HCT116 (cell line): ENCODE measurements around the gene RAB39A. TPM values are rescaled to one million over a fixed set of nuclear protein-coding genes. Genes with fewer than 3 reads are reported as not detected.

Experiments used
- ATAC-seq: fragments of 200-7000 bp; cut with Tn5 transposase; 2 replicates; pipeline ENCODE4 v1.9.1; 2020; ENCODE audit warnings: mild to moderate bottlenecking, moderate library complexity
- BruUV-seq: library from RNA; stranded (reverse); fragments of 400-500 nt; replicated peaks from 2 replicates; lab custom pipeline; 2021; lab: Mats Ljungman, UMichigan
- CTCF ChIA-PET: fragments of 300-600 bp; sonication (Branson Sonifier 250); formaldehyde crosslinking; loops from one replicate; lab custom pipeline; 2021; ENCODE audit warnings: antibody characterized with exemption; lab: Charles Lee
- POLR2A ChIA-PET: fragments of 300-600, 350-600 bp; sonication (Branson Sonifier 250); formaldehyde crosslinking; loops from one replicate; lab custom pipeline; 2021; ENCODE audit warnings: antibody characterized with exemption; lab: Charles Lee
- RAD21 ChIA-PET, 2 experiments: fragments of 300-600 bp; sonication (Branson Sonifier 250); formaldehyde crosslinking; loops; one replicate each; lab custom pipeline; 2023; ENCODE audit warnings: low total read pairs in 2 of 2; ENCODE audit not compliant: uncharacterized antibody in 2 of 2, unreplicated experiment in 2 of 2, low non-redundant PET in 1 of 2; lab: Charles Lee
- DNase-seq: peaks from one replicate; pipeline ENCODE4 v3.0.0-alpha.2; 2010; ENCODE audit warnings: low read depth, low spot score
- H2AFZ ChIP-seq: fragments of 200-600 bp; shearing (Covaris generic), sonication (generic); 2 replicates; pipeline ENCODE4 v1.6.1; 2017; ENCODE audit warnings: low read depth, mixed run types, mixed read lengths, antibody characterized with exemption, low read length; ENCODE audit not compliant: poor library complexity, severe bottlenecking
- H3K27ac ChIP-seq: 2 replicates; pipeline ENCODE4 v1.5.1; 2012; ENCODE audit warnings: low read depth, low read length
- H3K27me3 ChIP-seq: fragments of 200-600 bp; sonication (generic); 2 replicates; pipeline ENCODE4 v1.6.1; 2016; ENCODE audit warnings: mixed run types, low read length, mixed read lengths; ENCODE audit not compliant: insufficient read depth
- H3K36me3 ChIP-seq, 2 experiments: fragments of 200-500 bp in 1 of 2; fragments of 200-600 bp in 1 of 2; sonication (Bioruptor generic) in 1 of 2; sonication (generic) in 1 of 2; 2 replicates each; pipeline versions ENCODE4 v1.5.1 to v1.6.1; 2014 to 2016; ENCODE audit warnings: low read length in 2 of 2, inconsistent platforms in 1 of 2, mixed read lengths in 1 of 2, mixed run types in 1 of 2; ENCODE audit not compliant: insufficient read depth in 2 of 2, control insufficient read depth in 1 of 2
- H3K4me1 ChIP-seq, 2 experiments: fragments of 200-600 bp in 1 of 2; sonication (generic) in 1 of 2; 2 replicates each; pipeline versions ENCODE4 v1.5.1 to v1.6.1; 2012 to 2017; ENCODE audit warnings: low read length in 2 of 2, inconsistent platforms in 1 of 2, mild to moderate bottlenecking in 1 of 2, mixed read lengths in 1 of 2, mixed run types in 1 of 2, moderate library complexity in 1 of 2; ENCODE audit not compliant: insufficient read depth in 2 of 2, control insufficient read depth in 1 of 2
- H3K4me2 ChIP-seq: fragments of 200-600 bp; sonication (generic); 2 replicates; pipeline ENCODE4 v1.6.1; 2017; ENCODE audit warnings: mixed run types, low read length, mixed read lengths
- H3K4me3 ChIP-seq, 2 experiments: fragments of 200-600 bp in 1 of 2; sonication (generic) in 1 of 2; replicated peaks in 1 of 2; 2 replicates each; pipeline ENCODE4 v1.5.1; 2011 to 2016; ENCODE audit warnings: low read length in 2 of 2, control low read depth in 1 of 2, low read depth in 1 of 2, mild to moderate bottlenecking in 1 of 2, mixed read lengths in 1 of 2, mixed run types in 1 of 2
- H3K79me2 ChIP-seq: fragments of 200-600 bp; sonication (generic); 2 replicates; pipeline ENCODE4 v1.6.1; 2017; ENCODE audit warnings: mild to moderate bottlenecking, mixed run types, low read length, moderate library complexity, mixed read lengths; ENCODE audit not compliant: insufficient read depth
- H3K9ac ChIP-seq: fragments of 200-600 bp; sonication (generic); 2 replicates; pipeline ENCODE4 v1.6.1; 2016; ENCODE audit warnings: low read length, mixed read lengths
- H3K9me2 ChIP-seq: fragments of 200-600 bp; sonication (generic), shearing (Covaris generic); 2 replicates; pipeline ENCODE4 v1.6.1; 2017; ENCODE audit warnings: mixed run types, mild to moderate bottlenecking, moderate library complexity; ENCODE audit not compliant: insufficient read depth
- H3K9me3 ChIP-seq, 2 experiments: fragments of 200-500 bp in 1 of 2; fragments of 200-600 bp in 1 of 2; sonication (Bioruptor generic) in 1 of 2; sonication (generic) in 1 of 2; 2 replicates each; pipeline ENCODE4 v1.6.1; 2014 to 2017; ENCODE audit warnings: low read length in 2 of 2, mixed read lengths in 2 of 2, inconsistent platforms in 1 of 2, low read depth in 1 of 2, mild to moderate bottlenecking in 1 of 2, mixed run types in 1 of 2, moderate library complexity in 1 of 2; ENCODE audit not compliant: control insufficient read depth in 1 of 2, insufficient read depth in 1 of 2
- H4K20me1 ChIP-seq: fragments of 200-600 bp; sonication (generic), shearing (Covaris generic); 2 replicates; pipeline ENCODE4 v1.6.1; 2017; ENCODE audit warnings: mixed run types, mild to moderate bottlenecking, moderate library complexity; ENCODE audit not compliant: insufficient read depth
- ELF1 ChIP-seq: IDR thresholded peaks from 2 replicates; pipeline ENCODE4 v1.6.1; 2012; ENCODE audit warnings: low read depth, borderline replicate concordance
- EZH2 ChIP-seq: fragments of 200-600 bp; sonication (generic); IDR thresholded peaks from 2 replicates; pipeline ENCODE4 v1.6.1; 2017; ENCODE audit warnings: antibody characterized with exemption, mixed run types
- RAD21 ChIP-seq: IDR thresholded peaks from 2 replicates; pipeline ENCODE4 v1.6.1; 2012; ENCODE audit warnings: low read depth, mild to moderate bottlenecking
- SIN3A ChIP-seq: IDR thresholded peaks from 2 replicates; pipeline ENCODE4 v1.6.1; 2012; ENCODE audit warnings: low read depth
- SP1 ChIP-seq: IDR thresholded peaks from 2 replicates; pipeline ENCODE4 v1.6.1; 2012; ENCODE audit warnings: low read depth
- SRF ChIP-seq: IDR thresholded peaks from 2 replicates; pipeline ENCODE4 v1.6.1; 2012; ENCODE audit warnings: low read depth
- YY1 ChIP-seq: IDR thresholded peaks from 2 replicates; pipeline ENCODE4 v1.6.1; 2011; ENCODE audit warnings: low read length, low read depth, moderate library complexity, mild to moderate bottlenecking; ENCODE audit not compliant: insufficient replicate concordance; ENCODE audit errors: extremely low read depth
- ZNF274 ChIP-seq: fragments of 200-500 bp; sonication (Bioruptor generic); IDR thresholded peaks from 2 replicates; pipeline ENCODE4 v1.6.1; 2014; ENCODE audit warnings: mild to moderate bottlenecking, low read depth, low read length, inconsistent platforms
- intact Hi-C: fragments of 100-400 bp; cut with micrococcal nuclease; formaldehyde crosslinking; loops from 2 replicates; pipeline ENCODE4 v1.10.0; 2022
- total RNA-seq: library from RNA; stranded (reverse); gene quantifications from one replicate; pipeline ENCODE4 v1.2.1, GENCODE V29; 2021; ENCODE audit not compliant: unreplicated experiment
- TF ChIP-seq, protein P1 (sequence below), 3 experiments: fragments of 200-600 bp in 1 of 3; sonication (generic) in 1 of 3; IDR thresholded peaks in 2 of 3; conservative IDR thresholded peaks in 1 of 3; 2 replicates each; pipeline ENCODE4 v1.5.1; 2012 to 2017; ENCODE audit warnings: low read depth in 2 of 3, low read length in 2 of 3, antibody characterized with exemption in 1 of 3, borderline replicate concordance in 1 of 3, control low read depth in 1 of 3, mild to moderate bottlenecking in 1 of 3, mixed read lengths in 1 of 3, mixed run types in 1 of 3, moderate library complexity in 1 of 3; ENCODE audit not compliant: insufficient read depth in 1 of 3
- TF ChIP-seq, protein P2 (sequence below): IDR thresholded peaks from 2 replicates; pipeline ENCODE4 v1.6.1; 2012

The RAB39A gene
- total RNA-seq, 1 experiment from 2014 or later: not detected

DNA sequence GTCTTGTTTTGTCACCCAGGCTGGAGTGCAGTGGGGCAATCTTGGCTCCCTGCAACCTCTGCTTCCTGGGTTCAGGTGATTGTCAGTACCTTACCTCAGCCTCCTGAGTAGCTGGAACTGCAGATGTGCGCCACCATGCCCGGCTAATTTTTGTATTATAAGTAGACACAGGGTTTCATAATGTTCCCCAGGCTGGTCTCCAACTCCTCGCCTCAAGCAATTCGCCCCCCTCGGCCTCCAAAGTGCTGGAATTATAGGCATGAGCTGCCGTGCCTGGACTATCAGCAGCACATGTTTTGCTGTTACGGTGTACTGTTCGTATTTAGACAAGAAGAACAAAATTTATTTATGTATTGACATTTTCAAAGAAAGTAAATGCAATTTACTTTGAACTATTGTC, 34.8 kb downstream of the RAB39A start:
- POLR2A ChIA-PET: no interaction called here
- H3K4me2 ChIP-seq: no peak overlapping the region
- no peaks in the 10 kb centered on the region for H3K79me2 ChIP-seq
- H3K4me1 ChIP-seq: no peaks in the 10 kb centered on the region
- no peak overlapping the region for H3K9ac ChIP-seq
- H4K20me1 ChIP-seq: no peaks in the 10 kb centered on the region
- no peaks in the 10 kb centered on the region for H3K9me3 ChIP-seq
- peaks cover 13% of the 10 kb centered on the region for H3K27me3 ChIP-seq
- no peaks in the 10 kb centered on the region for H3K36me3 ChIP-seq
- intact Hi-C loops: no loop called here
- RAD21 ChIA-PET: no interaction called here
- CTCF ChIA-PET: no interaction called here
- no peaks in the 10 kb centered on the region for H3K9me2 ChIP-seq
- no peak for ATAC-seq
- no peak overlapping the region for H3K27ac ChIP-seq
- H3K4me3 ChIP-seq: no peak overlapping the region
- no TSS peak for BruUV-seq
- no peak overlapping the region for H2AFZ ChIP-seq
- TF ChIP-seq EZH2: no peak
- TF ChIP-seq, protein P1, sequence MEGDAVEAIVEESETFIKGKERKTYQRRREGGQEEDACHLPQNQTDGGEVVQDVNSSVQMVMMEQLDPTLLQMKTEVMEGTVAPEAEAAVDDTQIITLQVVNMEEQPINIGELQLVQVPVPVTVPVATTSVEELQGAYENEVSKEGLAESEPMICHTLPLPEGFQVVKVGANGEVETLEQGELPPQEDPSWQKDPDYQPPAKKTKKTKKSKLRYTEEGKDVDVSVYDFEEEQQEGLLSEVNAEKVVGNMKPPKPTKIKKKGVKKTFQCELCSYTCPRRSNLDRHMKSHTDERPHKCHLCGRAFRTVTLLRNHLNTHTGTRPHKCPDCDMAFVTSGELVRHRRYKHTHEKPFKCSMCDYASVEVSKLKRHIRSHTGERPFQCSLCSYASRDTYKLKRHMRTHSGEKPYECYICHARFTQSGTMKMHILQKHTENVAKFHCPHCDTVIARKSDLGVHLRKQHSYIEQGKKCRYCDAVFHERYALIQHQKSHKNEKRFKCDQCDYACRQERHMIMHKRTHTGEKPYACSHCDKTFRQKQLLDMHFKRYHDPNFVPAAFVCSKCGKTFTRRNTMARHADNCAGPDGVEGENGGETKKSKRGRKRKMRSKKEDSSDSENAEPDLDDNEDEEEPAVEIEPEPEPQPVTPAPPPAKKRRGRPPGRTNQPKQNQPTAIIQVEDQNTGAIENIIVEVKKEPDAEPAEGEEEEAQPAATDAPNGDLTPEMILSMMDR (IDR thresholded peaks at IDR 0.05 in 2 of 3, conservative IDR thresholded peaks at IDR 0.05 in 1 of 3; ENCODE audit: borderline replicate concordance in 1 of 3, insufficient read depth in 1 of 3, low read depth in 2 of 3, low read length in 2 of 3): no peak
- TF ChIP-seq, protein P2, sequence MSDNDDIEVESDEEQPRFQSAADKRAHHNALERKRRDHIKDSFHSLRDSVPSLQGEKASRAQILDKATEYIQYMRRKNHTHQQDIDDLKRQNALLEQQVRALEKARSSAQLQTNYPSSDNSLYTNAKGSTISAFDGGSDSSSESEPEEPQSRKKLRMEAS: no peak
- TF ChIP-seq SP1: no peak
- TF ChIP-seq RAD21: no peak
- TF ChIP-seq ELF1: no peak
- no peak for TF ChIP-seq YY1
- TF ChIP-seq ZNF274: no peak
- no peak for TF ChIP-seq SRF
- no peak for TF ChIP-seq SIN3A
- no peak for DNase-seq
